Measurements from ENCODE around the gene C5orf22. TPM values are rescaled to one million over a fixed set of nuclear protein-coding genes. Genes with fewer than 3 reads are reported as not detected.
"Not testable (repeated sequence)": the region's sequence is repeated elsewhere in the genome, so short reads cannot be mapped to it uniquely, and the experiment has no call there.

Gene C5orf22
- total RNA-seq, 1 donor from 2014 or later: 22.9 TPM

DNA sequence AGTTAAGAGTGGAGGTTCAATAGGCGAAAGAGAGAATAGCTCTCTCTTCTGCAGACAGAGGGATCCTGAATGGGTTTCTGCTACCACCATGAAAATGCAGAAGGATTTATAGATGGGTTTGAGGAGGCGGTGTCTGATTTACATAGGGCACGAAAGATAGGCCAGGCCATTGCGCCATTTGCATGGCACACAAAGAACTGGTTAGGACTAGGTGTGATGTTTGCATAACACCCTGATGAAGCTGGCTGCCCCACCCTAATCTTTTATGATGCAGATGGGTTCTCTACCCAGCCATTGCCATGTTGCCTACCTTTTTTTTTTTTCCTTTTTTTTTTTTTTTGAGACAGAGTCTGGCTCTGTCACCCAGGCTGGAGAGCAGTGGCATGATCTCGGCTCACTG is 55.4 kb downstream of the C5orf22 start:
- H3K27ac Mint-ChIP-seq: no peak overlapping the region
- no peaks in the 10 kb centered on the region for H3K27me3 Mint-ChIP-seq (ENCODE audit: low read depth)
- no peak for DNase-seq (ENCODE audit: low spot score in 2 of 2, unreplicated experiment in 2 of 2)
- H3K9me3 Mint-ChIP-seq: peaks cover 26% of the 10 kb centered on the region
- H3K4me1 Mint-ChIP-seq: peaks cover 2% of the 10 kb centered on the region
- no peak overlapping the region for H3K4me3 Mint-ChIP-seq
- peaks cover 7% of the 10 kb centered on the region for H3K36me3 Mint-ChIP-seq
- TF ChIP-seq, protein P1, sequence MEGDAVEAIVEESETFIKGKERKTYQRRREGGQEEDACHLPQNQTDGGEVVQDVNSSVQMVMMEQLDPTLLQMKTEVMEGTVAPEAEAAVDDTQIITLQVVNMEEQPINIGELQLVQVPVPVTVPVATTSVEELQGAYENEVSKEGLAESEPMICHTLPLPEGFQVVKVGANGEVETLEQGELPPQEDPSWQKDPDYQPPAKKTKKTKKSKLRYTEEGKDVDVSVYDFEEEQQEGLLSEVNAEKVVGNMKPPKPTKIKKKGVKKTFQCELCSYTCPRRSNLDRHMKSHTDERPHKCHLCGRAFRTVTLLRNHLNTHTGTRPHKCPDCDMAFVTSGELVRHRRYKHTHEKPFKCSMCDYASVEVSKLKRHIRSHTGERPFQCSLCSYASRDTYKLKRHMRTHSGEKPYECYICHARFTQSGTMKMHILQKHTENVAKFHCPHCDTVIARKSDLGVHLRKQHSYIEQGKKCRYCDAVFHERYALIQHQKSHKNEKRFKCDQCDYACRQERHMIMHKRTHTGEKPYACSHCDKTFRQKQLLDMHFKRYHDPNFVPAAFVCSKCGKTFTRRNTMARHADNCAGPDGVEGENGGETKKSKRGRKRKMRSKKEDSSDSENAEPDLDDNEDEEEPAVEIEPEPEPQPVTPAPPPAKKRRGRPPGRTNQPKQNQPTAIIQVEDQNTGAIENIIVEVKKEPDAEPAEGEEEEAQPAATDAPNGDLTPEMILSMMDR (IDR thresholded peaks at IDR 0.05; ENCODE audit: unreplicated experiment): no peak

DNA sequence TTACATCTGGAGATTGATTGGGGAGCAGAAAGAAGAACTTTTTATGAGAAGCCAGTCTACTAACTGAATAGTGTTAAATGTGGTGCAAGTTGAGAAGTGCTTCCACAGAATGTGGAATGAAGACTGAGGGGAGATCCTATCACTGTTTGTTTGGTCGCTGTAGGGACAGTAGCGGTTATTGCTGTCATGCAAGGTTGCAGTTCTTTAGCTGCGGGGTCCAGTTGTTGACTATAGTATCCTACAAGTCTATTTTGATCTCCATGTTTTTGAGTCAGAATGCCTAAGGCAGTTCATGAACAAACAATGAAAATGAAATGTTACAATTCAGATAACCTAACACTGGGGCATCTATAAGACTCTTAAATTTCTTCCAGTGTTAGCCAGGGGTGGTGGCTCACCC is 61.6 kb downstream of the C5orf22 start:
- peaks cover 3% of the 10 kb centered on the region for H3K9me3 Mint-ChIP-seq
- H3K4me3 Mint-ChIP-seq: no peak overlapping the region
- DNase-seq (ENCODE audit: low spot score in 2 of 2, unreplicated experiment in 2 of 2): no peak
- peaks cover 2% of the 10 kb centered on the region for H3K4me1 Mint-ChIP-seq
- no peaks in the 10 kb centered on the region for H3K36me3 Mint-ChIP-seq
- no peaks in the 10 kb centered on the region for H3K27me3 Mint-ChIP-seq (ENCODE audit: low read depth)
- H3K27ac Mint-ChIP-seq: no peak overlapping the region
- TF ChIP-seq, protein P1 (IDR thresholded peaks at IDR 0.05; ENCODE audit: unreplicated experiment): no peak

DNA sequence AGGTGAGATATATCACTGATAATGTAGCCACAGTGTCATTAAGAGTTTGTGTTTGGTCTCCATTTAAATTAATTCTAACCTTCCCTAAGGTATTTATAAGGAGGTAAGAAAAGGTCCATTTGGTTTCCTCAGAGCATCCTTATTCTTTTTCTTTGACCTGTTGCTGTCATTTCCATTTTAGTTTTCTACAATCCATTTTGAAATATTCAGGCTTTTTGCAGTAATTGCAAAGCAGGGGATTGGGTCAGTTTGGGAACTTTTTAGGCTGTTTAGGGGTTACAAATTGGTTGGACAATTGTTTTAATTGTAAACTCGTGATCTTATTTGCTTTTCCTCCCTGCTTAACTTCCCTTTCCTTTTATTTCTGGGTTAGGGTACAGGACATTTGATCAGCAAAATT is 64.3 kb downstream of the C5orf22 start:
- peaks cover 2% of the 10 kb centered on the region for H3K4me1 Mint-ChIP-seq
- no peak overlapping the region for H3K4me3 Mint-ChIP-seq
- no peaks in the 10 kb centered on the region for H3K27me3 Mint-ChIP-seq (ENCODE audit: low read depth)

DNA sequence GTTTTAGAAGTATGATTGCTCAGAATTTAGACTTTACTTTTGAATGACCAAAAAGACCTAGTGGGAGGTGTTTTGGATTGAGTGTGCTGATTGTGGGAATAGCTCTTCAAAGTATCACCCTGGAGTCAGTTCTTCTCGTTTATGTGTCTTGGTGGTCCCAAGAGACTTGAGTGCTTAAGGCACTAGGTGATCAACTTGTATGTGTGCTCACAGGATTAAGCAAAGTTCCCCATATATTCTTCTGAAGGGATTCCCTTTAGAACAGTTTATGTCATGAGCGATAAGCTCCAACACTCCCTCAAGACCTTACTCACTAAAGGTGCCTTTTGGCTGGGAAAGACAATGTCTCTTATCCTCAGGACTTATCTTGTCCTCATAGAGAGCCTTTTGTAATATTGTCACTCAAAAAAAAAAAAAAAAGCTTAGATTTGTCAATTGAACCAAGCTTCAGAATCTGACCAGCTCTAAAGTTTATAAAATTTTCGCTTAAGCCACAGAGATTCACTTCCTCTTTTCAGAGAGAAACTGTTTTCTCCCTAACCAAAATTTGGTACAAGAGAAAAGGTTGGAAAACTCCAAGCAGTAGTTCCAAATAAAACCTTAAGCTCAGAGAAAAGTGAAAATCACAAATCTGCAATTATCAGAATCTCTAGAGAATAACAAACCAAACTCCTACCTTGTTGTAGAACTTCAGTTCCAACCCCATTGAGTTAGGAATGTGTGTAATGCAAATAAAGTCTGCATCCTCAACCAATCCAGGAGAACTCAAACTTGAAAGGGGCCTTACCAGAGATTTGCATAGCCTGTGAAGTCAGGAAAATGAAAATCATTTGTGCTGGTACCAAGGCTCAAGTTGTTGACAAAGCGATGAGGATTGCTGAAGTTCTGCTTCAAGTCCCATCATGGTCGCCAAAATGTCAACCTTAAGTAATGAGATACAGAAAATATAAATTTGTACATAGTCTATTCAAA is 66.8 kb downstream of the C5orf22 start:
- Mint-ChIP-seq H3K36me3 (no peaks in the 10 kb centered on the region), H3K27ac (no peak overlapping the region), H3K9me3 (no peaks in the 10 kb centered on the region), H3K4me3 (no peak overlapping the region), H3K27me3 (ENCODE audit: low read depth) (no peaks in the 10 kb centered on the region), H3K4me1 (no peaks in the 10 kb centered on the region)
- TF ChIP-seq, protein P1 (IDR thresholded peaks at IDR 0.05; ENCODE audit: unreplicated experiment): no peak
- no peak for DNase-seq (ENCODE audit: low spot score in 2 of 2, unreplicated experiment in 2 of 2)

More for the DNA sequence above, 64.3 kb downstream of the C5orf22 start:
- DNase-seq (ENCODE audit: low spot score in 2 of 2, unreplicated experiment in 2 of 2): no peak
- no peaks in the 10 kb centered on the region for H3K36me3 Mint-ChIP-seq
- H3K9me3 Mint-ChIP-seq: no peaks in the 10 kb centered on the region
- TF ChIP-seq, protein P1 (IDR thresholded peaks at IDR 0.05; ENCODE audit: unreplicated experiment): no peak
- H3K27ac Mint-ChIP-seq: no peak overlapping the region

DNA sequence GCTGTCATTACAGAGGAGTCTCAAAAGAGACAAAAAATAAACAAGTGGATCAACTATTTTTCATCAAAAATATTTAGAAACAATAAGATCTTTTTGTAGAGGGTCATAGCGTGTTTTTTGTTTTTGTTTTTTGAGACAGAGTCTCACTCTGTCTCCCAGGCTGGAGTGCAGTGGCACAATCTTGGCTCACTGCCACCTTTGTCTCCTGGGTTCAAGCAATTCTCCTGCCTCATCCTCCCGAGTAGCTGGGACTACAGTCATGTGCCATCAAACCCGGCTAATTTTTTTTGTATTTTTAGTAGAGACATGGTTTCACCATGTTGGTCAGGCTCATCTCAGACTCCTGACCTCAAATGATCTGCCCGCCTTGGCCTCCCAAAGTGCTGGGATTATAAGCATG is 70.2 kb downstream of the C5orf22 start:
- H3K4me1 Mint-ChIP-seq; DNase-seq (ENCODE audit: low spot score in 2 of 2, unreplicated experiment in 2 of 2); H3K4me3 Mint-ChIP-seq; H3K9me3 Mint-ChIP-seq; H3K27ac Mint-ChIP-seq; H3K27me3 Mint-ChIP-seq (ENCODE audit: low read depth); H3K36me3 Mint-ChIP-seq: not testable (repeated sequence)

DNA sequence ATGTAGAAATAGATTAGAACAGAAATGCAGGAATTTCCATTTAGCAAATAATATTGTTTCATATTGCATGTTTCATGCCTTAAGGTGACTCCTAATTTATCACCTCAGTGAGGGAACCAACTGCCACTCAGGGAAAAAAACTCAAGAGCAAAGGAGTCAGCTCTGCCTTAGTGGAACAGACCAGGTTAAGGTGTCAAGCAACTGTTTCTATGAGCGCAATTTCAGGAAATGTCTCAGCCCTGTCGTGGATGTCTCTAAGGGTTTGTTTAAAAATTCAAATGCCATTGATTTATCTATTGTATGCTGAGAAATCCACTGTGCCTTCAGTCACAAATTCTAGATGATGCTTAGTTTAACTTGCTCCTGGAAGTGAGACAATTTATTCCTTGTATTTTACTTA is 72.1 kb downstream of the C5orf22 start:
- Mint-ChIP-seq H3K27me3 (ENCODE audit: low read depth) (no peaks in the 10 kb centered on the region), H3K27ac (no peak overlapping the region), H3K36me3 (no peaks in the 10 kb centered on the region), H3K4me1 (no peaks in the 10 kb centered on the region), H3K4me3 (no peak overlapping the region), H3K9me3 (peaks cover 3% of the 10 kb centered on the region)
- no peak for DNase-seq (ENCODE audit: low spot score in 2 of 2, unreplicated experiment in 2 of 2)
- TF ChIP-seq, protein P1 (IDR thresholded peaks at IDR 0.05; ENCODE audit: unreplicated experiment): no peak
